Testis (tissue), 3 donors: Measurements from ENCODE around the gene MASP2. TPM values are rescaled to one million over a fixed set of nuclear protein-coding genes. Genes with fewer than 3 reads are reported as not detected.

Experiments used
- DNase-seq: peaks from one replicate; pipeline ENCODE4 v3.0.0-alpha.2; 2019
- H3K27ac ChIP-seq, 2 donors: fragments of 200-600 bp; sonication (generic); one replicate each; pipeline ENCODE4 v1.5.1; 2019
- H3K27me3 ChIP-seq: fragments of 200-600 bp; sonication (generic); one replicate; pipeline ENCODE4 v1.5.1; 2019
- H3K36me3 ChIP-seq: fragments of 200-600 bp; sonication (generic); one replicate; pipeline ENCODE4 v1.5.1; 2017; ENCODE audit warnings: low read depth; ENCODE audit errors: missing control alignments
- H3K4me1 ChIP-seq: fragments of 200-600 bp; sonication (generic); one replicate; pipeline ENCODE4 v1.5.1; 2019
- H3K4me3 ChIP-seq, 2 donors: fragments of 200-600 bp; sonication (generic); one replicate each; pipeline ENCODE4 v1.5.1; 2017 to 2019
- H3K9me3 ChIP-seq: fragments of 200-600 bp; sonication (generic); one replicate; pipeline ENCODE4 v1.5.1; 2017
- CTCF ChIP-seq, 3 experiments: fragments of 450-650 bp in 2 of 3; fragments of 200-600 bp in 1 of 3; sonication (generic) in 1 of 3; IDR thresholded peaks; one replicate each; pipeline ENCODE4 v1.5.1; 2016 to 2019; ENCODE audit warnings: antibody characterized with exemption in 3 of 3, mild to moderate bottlenecking in 2 of 3, moderate library complexity in 1 of 3
- POLR2A ChIP-seq: fragments of 450-650 bp; IDR thresholded peaks from one replicate; pipeline ENCODE4 v1.6.1; 2017; ENCODE audit warnings: antibody characterized with exemption, mild to moderate bottlenecking, moderate library complexity
- WGBS, 2 donors: methylation state at CpG; one replicate each; pipeline ENCODE4 v1.1.5; 2018; 5-methylcytosine and 5-hydroxymethylcytosine counted together
- intact Hi-C: fragments of 100-400 bp; cut with DNase I; formaldehyde crosslinking; loops from one replicate; pipeline ENCODE4 v1.15.1; 2023; ENCODE audit warnings: low total_unique reads
- polyA plus RNA-seq: library from polyadenylated mRNA; stranded (reverse); fragments of 350-450 nt; fragmentation: Illumina TruSeq; extraction: RNeasy Lipid Tissue Mini Kit (QIAGEN cat#74804); gene quantifications from one replicate; pipeline ENCODE4 v1.2.3, GENCODE V29; 2014; ENCODE audit warnings: low read depth, low replicate concordance; ENCODE audit not compliant: insufficient read depth
- total RNA-seq, 2 donors: library from RNA; depleted of rRNA; stranded (reverse); fragments of >200 nt; gene quantifications; one replicate each; pipeline ENCODE4 v1.2.3, GENCODE V29; 2016

MASP2 gene
- total and polyA plus RNA-seq, 3 donors from 2014 or later: 0.31 TPM; not detected in 1

GRCh38 chr1:11045428-11046269, 1.4 kb downstream of the MASP2 start:
- Histone ChIP-seq H3K36me3 (no peaks in the 10 kb centered on the region), H3K4me1 (no peaks in the 10 kb centered on the region), H3K9me3 (no peaks in the 10 kb centered on the region), H3K27ac (no peak overlapping the region), H3K27me3 (no peaks in the 10 kb centered on the region), H3K4me3 (no peak overlapping the region)
- WGBS, 2 donors: 52 to 64% methylated on average over 24 to 32 of the region's 32 CpGs
- intact Hi-C loops: loop anchor here (10.0 kb wide), 1 partner anchor 599 kb away; no protein-coding TSS in a partner anchor
- DNase-seq: no peak
- TF ChIP-seq CTCF (IDR thresholded peaks at IDR 0.05): no peak
- no peak for TF ChIP-seq POLR2A

- Histone ChIP-seq H3K27me3 (no peaks in the 10 kb centered on the region), H3K9me3 (no peaks in the 10 kb centered on the region), H3K4me1 (no peaks in the 10 kb centered on the region), H3K27ac (no peak overlapping the region), H3K36me3 (no peaks in the 10 kb centered on the region), H3K4me3 (no peak overlapping the region)
- WGBS, 2 donors: 82 to 86% methylated on average over 11 to 16 of the region's 16 CpGs
- no peak for DNase-seq
- TF ChIP-seq POLR2A (no peak), CTCF (IDR thresholded peaks at IDR 0.05) (no peak)
- intact Hi-C loops: loop anchor here (10.0 kb wide), 1 partner anchor 600 kb away; no protein-coding TSS in a partner anchor
Measured at GRCh38 chr1:11044849-11045427, 2.1 kb downstream of the MASP2 start.

- no peaks in the 10 kb centered on the region for H3K27me3 ChIP-seq
- no peaks in the 10 kb centered on the region for H3K36me3 ChIP-seq
- TF ChIP-seq POLR2A (no peak), CTCF (IDR thresholded peaks at IDR 0.05) (no peak)
- DNase-seq: no peak
- H3K9me3 ChIP-seq: no peaks in the 10 kb centered on the region
- 78 to 80% methylated on average over 8 to 9 of the region's 16 CpGs for WGBS, 2 donors
- intact Hi-C loops: loop anchor here (10.0 kb wide), 1 partner anchor 601 kb away; no protein-coding TSS in a partner anchor
- H3K27ac ChIP-seq: no peak overlapping the region
- H3K4me3 ChIP-seq: no peak overlapping the region
- H3K4me1 ChIP-seq: no peaks in the 10 kb centered on the region
Measured at GRCh38 chr1:11044086-11044848, 2.8 kb downstream of the MASP2 start.

GRCh38 chr1:11042995-11043874, 3.8 kb downstream of the MASP2 start:
- Histone ChIP-seq H3K27me3 (no peaks in the 10 kb centered on the region), H3K9me3 (no peaks in the 10 kb centered on the region), H3K4me1 (no peaks in the 10 kb centered on the region), H3K36me3 (no peaks in the 10 kb centered on the region), H3K27ac (no peak overlapping the region), H3K4me3 (no peak overlapping the region)
- intact Hi-C loops: loop anchor here (10.0 kb wide), 1 partner anchor 602 kb away; no protein-coding TSS in a partner anchor
- TF ChIP-seq POLR2A (no peak), CTCF (IDR thresholded peaks at IDR 0.05) (no peak)
- WGBS, 2 donors: 69 to 82% methylated on average over 6 to 19 of the region's 19 CpGs
- no peak for DNase-seq
